H1 (cell line): ENCODE measurements around the gene DICER1.

Experiments used
- CHD1 ChIP-seq: IDR thresholded peaks from 2 replicates; pipeline ENCODE4 v1.6.1; 2012; ENCODE audit warnings: low read depth, low read length, improper control_type of control experiment
- EGR1 ChIP-seq: IDR thresholded peaks from 2 replicates; pipeline ENCODE4 v1.6.1; 2011; ENCODE audit warnings: low read depth, low read length, borderline replicate concordance
- EP300 ChIP-seq, 2 experiments: IDR thresholded peaks; 1 replicate in 1 of 2; 2 replicates in 1 of 2; pipeline ENCODE4 v1.6.1; 2011 to 2012; ENCODE audit warnings: low read depth in 2 of 2, low read length in 2 of 2, mild to moderate bottlenecking in 2 of 2, borderline replicate concordance in 1 of 2, inconsistent platforms in 1 of 2, moderate library complexity in 1 of 2
- JUN ChIP-seq: IDR thresholded peaks from 2 replicates; pipeline ENCODE4 v1.6.1; 2011; ENCODE audit warnings: low read depth, mild to moderate bottlenecking, improper control_type of control experiment, low read length
- ZNF274 ChIP-seq: IDR thresholded peaks from 2 replicates; pipeline ENCODE4 v1.7.0; 2012; ENCODE audit warnings: low read length, borderline replicate concordance; ENCODE audit errors: extremely low read depth
- TF ChIP-seq, protein P1 (sequence below): IDR thresholded peaks from 2 replicates; pipeline ENCODE4 v1.6.1; 2011; ENCODE audit warnings: low read depth, mild to moderate bottlenecking, low read length; ENCODE audit not compliant: insufficient read depth

DNA sequence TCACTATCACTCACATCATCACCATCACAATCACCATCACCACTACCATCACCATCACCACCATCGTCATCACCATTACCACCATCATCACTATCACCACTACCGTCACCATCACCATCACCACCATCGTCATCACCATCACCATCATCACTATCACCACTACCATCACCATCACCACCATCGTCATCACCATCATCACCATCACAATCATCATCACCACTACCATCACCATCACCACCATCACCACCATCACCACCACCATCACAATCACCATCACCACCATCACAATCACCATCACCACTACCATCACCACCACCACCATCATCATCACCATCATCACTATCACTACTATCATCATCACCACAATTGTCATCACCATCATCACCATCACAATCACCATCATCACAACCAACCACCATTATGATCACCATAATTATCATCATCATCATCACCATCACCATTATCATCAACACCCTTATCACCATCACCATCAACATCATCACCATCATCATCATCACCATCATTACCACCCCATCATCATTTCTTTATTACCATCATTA, 90.8 kb downstream of the DICER1 start:
- TF ChIP-seq EGR1 (no peak), CHD1 (no peak), ZNF274 (no peak), JUN (no peak), EP300 (IDR thresholded peaks at IDR 0.05; ENCODE audit: borderline replicate concordance in 1 of 2, low read depth in 2 of 2, low read length in 2 of 2) (no peak)
- TF ChIP-seq, protein P1, sequence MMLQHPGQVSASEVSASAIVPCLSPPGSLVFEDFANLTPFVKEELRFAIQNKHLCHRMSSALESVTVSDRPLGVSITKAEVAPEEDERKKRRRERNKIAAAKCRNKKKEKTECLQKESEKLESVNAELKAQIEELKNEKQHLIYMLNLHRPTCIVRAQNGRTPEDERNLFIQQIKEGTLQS = no peak
